DND-41 (cell line): ENCODE data around the gene PIP4K2A.

Source experiments
- ATAC-seq: fragments of 200-7000 bp; cut with Tn5 transposase; 3 replicates; pipeline ENCODE4 v1.9.1; 2021; ENCODE audit warnings: low read depth; ENCODE audit not compliant: insufficient read depth
- DNase-seq: peaks from one replicate; pipeline ENCODE4 v3.0.0-alpha.2; 2020
- H2AFZ ChIP-seq: 2 replicates; pipeline ENCODE4 v1.6.0; 2012; ENCODE audit warnings: low read depth, low read length
- H3K27ac ChIP-seq: 2 replicates; pipeline ENCODE4 v1.5.1; 2012; ENCODE audit warnings: low read length, inconsistent platforms
- H3K27me3 ChIP-seq: fragments of 200-600 bp; sonication (generic); 2 replicates; pipeline ENCODE4 v1.6.0; 2012; ENCODE audit warnings: low read length, mild to moderate bottlenecking, inconsistent platforms; ENCODE audit not compliant: insufficient read depth, poor library complexity
- H3K36me3 ChIP-seq: 2 replicates; pipeline ENCODE4 v1.5.1; 2012; ENCODE audit warnings: low read length, inconsistent platforms; ENCODE audit not compliant: insufficient read depth
- H3K4me1 ChIP-seq: 2 replicates; pipeline ENCODE4 v1.5.1; 2012; ENCODE audit warnings: mild to moderate bottlenecking, low read length; ENCODE audit not compliant: insufficient read depth
- H3K4me2 ChIP-seq: 2 replicates; pipeline ENCODE4 v1.6.0; 2012; ENCODE audit warnings: mild to moderate bottlenecking, moderate library complexity, low read length, inconsistent platforms; ENCODE audit not compliant: insufficient read depth
- H3K4me3 ChIP-seq, 2 experiments: fragments of 200-600 bp in 1 of 2; shearing (Covaris generic) in 1 of 2; 2 replicates each; pipeline ENCODE4 v1.5.1; 2012 to 2016; ENCODE audit warnings: inconsistent platforms in 2 of 2, low read length in 2 of 2, mild to moderate bottlenecking in 2 of 2, low read depth in 1 of 2, moderate library complexity in 1 of 2
- H3K79me2 ChIP-seq: 2 replicates; pipeline ENCODE4 v1.6.0; 2012; ENCODE audit warnings: low read length, inconsistent platforms; ENCODE audit not compliant: insufficient read depth
- H3K9ac ChIP-seq: 2 replicates; pipeline ENCODE4 v1.6.0; 2012; ENCODE audit warnings: low read depth, mild to moderate bottlenecking, inconsistent platforms, low read length, moderate library complexity
- H3K9me3 ChIP-seq: 2 replicates; pipeline ENCODE4 v1.5.1; 2012; ENCODE audit warnings: low read length, moderate library complexity, mild to moderate bottlenecking, inconsistent platforms; ENCODE audit not compliant: insufficient read depth, severe bottlenecking
- H4K20me1 ChIP-seq: 2 replicates; pipeline ENCODE4 v1.6.0; 2012; ENCODE audit warnings: low read length; ENCODE audit not compliant: insufficient read depth
- EZH2 ChIP-seq: IDR thresholded peaks from 3 replicates; pipeline ENCODE4 v1.6.1; 2012; ENCODE audit warnings: borderline replicate concordance, low read depth, mild to moderate bottlenecking, moderate library complexity, low read length, inconsistent platforms; ENCODE audit not compliant: severe bottlenecking
- TF ChIP-seq, protein P1 (sequence below): IDR thresholded peaks from 2 replicates; pipeline ENCODE4 v1.5.1; 2012; ENCODE audit warnings: borderline replicate concordance, low read length, moderate library complexity, mild to moderate bottlenecking; ENCODE audit not compliant: poor library complexity, severe bottlenecking; ENCODE audit errors: extremely low read depth

Gene PIP4K2A

DNA sequence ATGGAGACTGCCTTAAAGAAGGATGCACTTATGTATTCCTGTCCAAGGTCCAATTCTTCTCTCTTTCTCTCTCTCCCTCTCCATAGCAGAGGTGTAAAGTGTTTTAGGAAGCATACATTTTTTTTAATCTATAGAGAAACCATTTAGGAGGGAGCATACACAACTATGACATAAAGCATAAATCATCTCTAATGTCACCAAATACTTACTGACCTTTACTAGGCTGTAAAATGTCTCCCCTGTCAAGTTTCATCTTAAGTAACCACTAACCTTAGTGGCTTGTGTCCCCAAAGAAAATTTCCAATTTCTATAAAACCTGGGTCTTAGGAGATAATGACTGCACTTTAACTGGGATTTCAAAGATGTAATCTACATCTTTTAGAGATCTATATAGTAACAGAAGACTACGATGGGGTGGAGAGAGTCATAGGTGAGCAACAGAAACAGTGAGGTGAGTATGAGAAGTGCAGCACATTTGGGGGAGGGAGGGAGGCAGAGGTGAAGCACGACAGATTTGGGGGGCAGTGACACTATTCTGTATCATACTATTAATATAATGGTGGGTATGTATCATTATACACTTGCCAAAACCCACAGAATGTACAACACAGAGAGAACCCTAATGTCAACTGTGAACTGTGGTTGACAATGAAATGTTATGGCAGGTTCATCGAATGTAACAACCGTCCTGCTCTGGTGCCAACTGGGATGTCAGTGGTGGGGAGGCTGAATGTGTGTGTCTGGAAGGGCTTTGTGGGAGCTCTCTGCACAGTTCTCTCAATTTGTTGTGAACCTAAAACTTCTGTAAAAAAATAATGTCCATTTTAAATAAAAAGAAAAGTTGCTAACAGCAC lies 79.5 kb downstream of the PIP4K2A start:
- Histone ChIP-seq H3K27me3 (no peaks in the 10 kb centered on the region), H3K36me3 (no peaks in the 10 kb centered on the region), H3K27ac (no peak overlapping the region), H4K20me1 (peaks cover 44% of the 10 kb centered on the region), H3K4me1 (peaks cover 22% of the 10 kb centered on the region), H2AFZ (no peak overlapping the region), H3K9ac (no peak overlapping the region), H3K4me2 (no peak overlapping the region), H3K79me2 (peaks cover 82% of the 10 kb centered on the region), H3K9me3 (no peaks in the 10 kb centered on the region), H3K4me3 (no peak overlapping the region)
- ATAC-seq, result no peak
- DNase-seq, result no peak
- TF ChIP-seq, protein P1, sequence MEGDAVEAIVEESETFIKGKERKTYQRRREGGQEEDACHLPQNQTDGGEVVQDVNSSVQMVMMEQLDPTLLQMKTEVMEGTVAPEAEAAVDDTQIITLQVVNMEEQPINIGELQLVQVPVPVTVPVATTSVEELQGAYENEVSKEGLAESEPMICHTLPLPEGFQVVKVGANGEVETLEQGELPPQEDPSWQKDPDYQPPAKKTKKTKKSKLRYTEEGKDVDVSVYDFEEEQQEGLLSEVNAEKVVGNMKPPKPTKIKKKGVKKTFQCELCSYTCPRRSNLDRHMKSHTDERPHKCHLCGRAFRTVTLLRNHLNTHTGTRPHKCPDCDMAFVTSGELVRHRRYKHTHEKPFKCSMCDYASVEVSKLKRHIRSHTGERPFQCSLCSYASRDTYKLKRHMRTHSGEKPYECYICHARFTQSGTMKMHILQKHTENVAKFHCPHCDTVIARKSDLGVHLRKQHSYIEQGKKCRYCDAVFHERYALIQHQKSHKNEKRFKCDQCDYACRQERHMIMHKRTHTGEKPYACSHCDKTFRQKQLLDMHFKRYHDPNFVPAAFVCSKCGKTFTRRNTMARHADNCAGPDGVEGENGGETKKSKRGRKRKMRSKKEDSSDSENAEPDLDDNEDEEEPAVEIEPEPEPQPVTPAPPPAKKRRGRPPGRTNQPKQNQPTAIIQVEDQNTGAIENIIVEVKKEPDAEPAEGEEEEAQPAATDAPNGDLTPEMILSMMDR, result no peak
- TF ChIP-seq EZH2, result no peak

DNA sequence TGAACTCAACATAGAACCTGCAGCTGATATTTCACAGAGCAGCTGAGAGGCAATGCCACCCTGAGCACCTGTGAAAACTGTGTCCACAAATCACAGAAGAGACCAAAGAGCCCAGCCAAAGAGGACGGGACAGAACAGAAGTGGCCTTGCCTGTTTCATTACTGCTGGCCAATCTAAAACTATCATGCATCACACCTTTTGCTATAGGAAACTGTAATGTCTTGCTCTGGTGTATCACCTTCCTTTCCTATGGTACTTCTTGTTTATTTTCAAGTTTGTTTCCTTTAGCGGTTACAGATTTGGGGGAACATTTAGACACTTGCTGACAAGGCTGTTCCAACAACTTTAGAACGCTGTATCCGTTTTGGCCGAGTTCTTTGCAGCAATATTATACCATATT lies 80.3 kb downstream of the PIP4K2A start:
- H3K27me3 ChIP-seq, result no peaks in the 10 kb centered on the region
- ATAC-seq, result no peak
- peaks cover 40% of the 10 kb centered on the region for H4K20me1 ChIP-seq
- no peak overlapping the region for H2AFZ ChIP-seq
- H3K9me3 ChIP-seq, result no peaks in the 10 kb centered on the region
- no peak for DNase-seq
- no peak for TF ChIP-seq EZH2
- TF ChIP-seq, protein P1, result no peak
- no peaks in the 10 kb centered on the region for H3K36me3 ChIP-seq
- no peak overlapping the region for H3K27ac ChIP-seq
- no peak overlapping the region for H3K4me2 ChIP-seq
- peaks cover 27% of the 10 kb centered on the region for H3K4me1 ChIP-seq
- H3K4me3 ChIP-seq, result no peak overlapping the region
- peaks cover 81% of the 10 kb centered on the region for H3K79me2 ChIP-seq
- H3K9ac ChIP-seq, result no peak overlapping the region

DNA sequence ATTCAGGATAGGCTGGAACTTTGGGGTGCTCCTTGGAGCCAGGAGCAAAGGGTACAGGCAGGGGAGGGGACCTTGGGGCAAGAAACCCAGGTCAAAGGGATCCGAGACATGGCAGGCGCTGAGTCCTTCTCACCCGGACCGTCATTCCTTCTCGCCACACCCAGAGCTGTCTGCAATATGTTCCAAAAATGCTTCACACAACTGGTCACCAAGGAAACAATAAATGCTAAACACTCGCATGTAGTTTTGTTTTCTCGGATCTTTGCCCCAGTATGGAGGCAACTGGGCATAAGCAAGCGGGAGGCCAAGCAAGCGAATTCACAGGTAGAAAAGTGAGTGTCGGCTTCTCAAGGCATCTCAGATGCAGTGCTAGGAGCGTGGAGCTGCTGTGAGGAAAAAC lies 80.8 kb downstream of the PIP4K2A start:
- TF ChIP-seq, protein P1, result no peak
- TF ChIP-seq EZH2, result no peak
- Histone ChIP-seq H3K4me2 (no peak overlapping the region), H3K27ac (no peak overlapping the region), H3K4me3 (no peak overlapping the region), H3K9ac (no peak overlapping the region), H3K4me1 (peaks cover 29% of the 10 kb centered on the region), H3K79me2 (peaks cover 82% of the 10 kb centered on the region), H3K36me3 (no peaks in the 10 kb centered on the region), H4K20me1 (peaks cover 40% of the 10 kb centered on the region), H3K27me3 (no peaks in the 10 kb centered on the region), H3K9me3 (no peaks in the 10 kb centered on the region), H2AFZ (no peak overlapping the region)
- DNase-seq (no peak), ATAC-seq (no peak)
